Osteocyte (in vitro differentiated cells): Measurements from ENCODE around the gene SUMO1. TPM values are rescaled to one million over a fixed set of nuclear protein-coding genes. Genes with fewer than 3 reads are reported as not detected.

Experiments used
- DNase-seq: peaks from one replicate; pipeline ENCODE4 v3.0.0; 2021; ENCODE audit warnings: mixed read lengths; ENCODE audit not compliant: unreplicated experiment; ENCODE audit errors: extremely low spot score
- H3K27ac Mint-ChIP-seq: one replicate; pipeline ENCODE4 v1.8.0; 2021; ENCODE audit warnings: mild to moderate bottlenecking, mixed read lengths; ENCODE audit not compliant: unreplicated experiment
- H3K27me3 Mint-ChIP-seq: one replicate; pipeline ENCODE4 v1.8.0; 2021; ENCODE audit warnings: mixed read lengths; ENCODE audit not compliant: unreplicated experiment
- H3K36me3 Mint-ChIP-seq: one replicate; pipeline ENCODE4 v1.8.0; 2021; ENCODE audit warnings: mixed read lengths; ENCODE audit not compliant: unreplicated experiment
- H3K4me1 Mint-ChIP-seq: one replicate; pipeline ENCODE4 v1.8.0; 2021; ENCODE audit warnings: mixed read lengths; ENCODE audit not compliant: unreplicated experiment
- H3K4me3 Mint-ChIP-seq: one replicate; pipeline ENCODE4 v1.8.0; 2021; ENCODE audit warnings: mild to moderate bottlenecking, moderate library complexity, mixed read lengths; ENCODE audit not compliant: unreplicated experiment
- H3K9me3 Mint-ChIP-seq: one replicate; pipeline ENCODE4 v1.8.0; 2021; ENCODE audit warnings: mixed read lengths; ENCODE audit not compliant: unreplicated experiment
- total RNA-seq: library from RNA; stranded (reverse); gene quantifications from 2 replicates; pipeline ENCODE4 v1.2.1, GENCODE V29; 2021
- TF ChIP-seq, protein P1 (sequence below): fragments of 200-600 bp; sonication (generic); IDR thresholded peaks from 2 replicates; pipeline ENCODE4 v1.5.0; 2021; ENCODE audit warnings: antibody characterized with exemption, mild to moderate bottlenecking, moderate library complexity

Gene SUMO1
- total RNA-seq, 1 donor from 2014 or later = 94.7 TPM

DNA sequence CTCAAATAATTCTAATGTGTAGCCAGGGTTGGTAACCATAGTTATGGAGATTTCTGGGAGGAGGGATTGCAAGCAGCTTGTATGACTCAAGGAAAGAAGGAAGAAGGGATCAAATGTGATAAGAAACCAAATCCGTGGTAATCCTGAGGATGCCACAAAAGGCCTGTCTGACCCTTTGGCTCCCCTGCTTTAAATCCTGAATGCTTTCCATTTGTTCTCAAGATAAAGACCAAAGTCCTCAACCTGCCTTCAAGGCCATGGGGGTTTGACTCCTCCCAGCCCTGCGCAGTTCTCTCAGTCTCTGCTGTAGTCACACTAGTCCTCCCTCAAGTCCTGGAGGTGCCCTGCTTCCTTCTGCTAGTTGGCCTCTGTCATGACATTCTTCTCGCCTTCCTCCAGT lies 74.0 kb downstream of the SUMO1 start:
- TF ChIP-seq, protein P1, sequence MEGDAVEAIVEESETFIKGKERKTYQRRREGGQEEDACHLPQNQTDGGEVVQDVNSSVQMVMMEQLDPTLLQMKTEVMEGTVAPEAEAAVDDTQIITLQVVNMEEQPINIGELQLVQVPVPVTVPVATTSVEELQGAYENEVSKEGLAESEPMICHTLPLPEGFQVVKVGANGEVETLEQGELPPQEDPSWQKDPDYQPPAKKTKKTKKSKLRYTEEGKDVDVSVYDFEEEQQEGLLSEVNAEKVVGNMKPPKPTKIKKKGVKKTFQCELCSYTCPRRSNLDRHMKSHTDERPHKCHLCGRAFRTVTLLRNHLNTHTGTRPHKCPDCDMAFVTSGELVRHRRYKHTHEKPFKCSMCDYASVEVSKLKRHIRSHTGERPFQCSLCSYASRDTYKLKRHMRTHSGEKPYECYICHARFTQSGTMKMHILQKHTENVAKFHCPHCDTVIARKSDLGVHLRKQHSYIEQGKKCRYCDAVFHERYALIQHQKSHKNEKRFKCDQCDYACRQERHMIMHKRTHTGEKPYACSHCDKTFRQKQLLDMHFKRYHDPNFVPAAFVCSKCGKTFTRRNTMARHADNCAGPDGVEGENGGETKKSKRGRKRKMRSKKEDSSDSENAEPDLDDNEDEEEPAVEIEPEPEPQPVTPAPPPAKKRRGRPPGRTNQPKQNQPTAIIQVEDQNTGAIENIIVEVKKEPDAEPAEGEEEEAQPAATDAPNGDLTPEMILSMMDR = no peak
- Mint-ChIP-seq H3K27ac (no peak overlapping the region), H3K9me3 (no peaks in the 10 kb centered on the region), H3K4me3 (no peak overlapping the region), H3K36me3 (no peaks in the 10 kb centered on the region), H3K27me3 (no peaks in the 10 kb centered on the region), H3K4me1 (peaks cover 5% of the 10 kb centered on the region)
- DNase-seq = no peak

DNA sequence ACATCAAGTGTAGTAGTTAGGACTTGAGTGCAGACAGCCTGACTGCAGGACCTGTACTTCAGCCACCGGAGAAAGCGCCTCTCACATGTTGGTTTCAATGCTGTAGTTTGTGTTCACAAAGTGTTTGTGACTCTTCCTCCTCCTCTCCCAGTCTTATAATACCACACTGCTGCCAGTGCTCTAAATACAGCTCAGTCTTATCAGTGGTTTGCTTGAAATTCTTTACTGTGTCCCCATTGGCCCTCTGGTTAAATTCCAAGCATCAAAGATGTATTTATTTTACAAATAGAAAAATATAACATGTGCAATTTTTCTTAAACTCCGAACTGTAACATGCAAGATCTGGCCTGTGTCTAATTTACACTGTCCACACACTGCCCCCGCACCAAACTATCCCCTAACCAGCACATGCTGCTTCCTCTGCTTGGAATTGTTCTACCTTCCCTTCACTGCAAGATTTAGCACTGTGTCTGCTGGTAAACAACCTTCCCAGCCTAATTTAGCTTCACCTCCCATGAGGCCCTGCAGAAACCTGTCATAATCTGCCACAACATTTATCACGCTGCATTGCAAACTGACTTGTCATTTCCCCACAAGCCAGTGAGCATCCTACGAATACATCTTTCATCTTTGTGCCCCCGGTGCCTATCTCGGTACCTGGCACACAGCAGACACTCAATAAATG lies 77.1 kb downstream of the SUMO1 start:
- TF ChIP-seq, protein P1 = no peak
- Mint-ChIP-seq H3K27me3 (no peaks in the 10 kb centered on the region), H3K4me1 (peaks cover 5% of the 10 kb centered on the region), H3K36me3 (no peaks in the 10 kb centered on the region), H3K9me3 (no peaks in the 10 kb centered on the region), H3K27ac (no peak overlapping the region), H3K4me3 (no peak overlapping the region)
- DNase-seq = no peak

DNA sequence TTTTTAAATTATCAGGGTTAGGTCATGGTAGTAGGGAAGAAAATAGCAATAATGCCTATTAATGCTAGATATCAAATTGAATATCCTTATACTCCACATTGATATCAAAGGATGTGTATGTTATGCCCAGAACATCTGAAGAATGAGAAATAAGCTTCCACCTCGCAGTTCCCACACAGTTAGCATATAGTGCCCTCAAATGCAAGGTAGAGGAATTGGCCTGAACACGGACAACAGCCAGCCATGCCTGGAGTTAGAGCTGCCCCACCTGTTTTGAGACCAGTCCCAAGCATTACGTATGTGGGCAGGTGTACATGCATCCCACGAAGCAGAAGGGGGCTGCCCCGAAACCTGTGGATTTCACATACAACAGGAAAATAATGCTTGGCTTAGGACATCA lies 79.6 kb downstream of the SUMO1 start:
- TF ChIP-seq, protein P1 = peak; percentile 60
- Mint-ChIP-seq H3K4me1 (peaks cover 5% of the 10 kb centered on the region), H3K9me3 (no peaks in the 10 kb centered on the region), H3K36me3 (no peaks in the 10 kb centered on the region), H3K4me3 (no peak overlapping the region), H3K27me3 (no peaks in the 10 kb centered on the region), H3K27ac (no peak overlapping the region)
- DNase-seq = no peak

DNA sequence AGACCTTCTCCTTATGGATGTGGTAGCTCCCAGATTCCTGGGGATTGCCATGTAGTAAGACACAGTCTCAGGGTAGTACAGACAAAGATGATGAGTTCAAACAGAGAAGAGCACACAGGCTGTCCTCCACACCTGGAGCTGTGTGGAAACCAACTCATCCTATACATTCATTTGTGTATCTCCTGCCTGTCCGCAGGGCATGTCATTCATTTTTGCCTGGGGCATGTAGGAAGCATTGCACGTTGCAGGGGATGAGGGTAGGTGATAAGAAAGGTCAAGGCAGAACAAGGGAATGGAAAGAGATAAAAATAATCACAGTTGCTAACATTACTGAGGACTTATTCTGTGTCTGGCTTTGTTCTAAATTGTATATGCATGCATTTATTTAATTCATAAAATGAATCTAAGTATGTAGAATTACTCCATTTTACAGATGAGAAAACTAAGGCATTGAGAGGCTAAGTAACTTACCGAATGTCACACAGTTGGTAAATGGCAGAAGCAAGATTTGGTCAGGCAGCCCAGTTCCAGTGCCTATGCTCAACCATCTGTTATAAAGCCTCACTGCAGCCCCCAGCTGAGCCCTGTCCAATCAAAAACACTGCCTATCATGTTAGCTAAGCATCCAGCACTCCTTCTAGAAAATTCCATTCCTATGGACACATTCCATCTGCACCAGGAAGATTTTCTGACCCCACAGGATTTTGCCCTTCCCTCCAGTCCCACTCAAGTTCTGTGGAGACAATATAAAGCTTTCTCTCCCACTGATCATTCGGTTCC lies 81.0 kb downstream of the SUMO1 start:
- Mint-ChIP-seq H3K36me3 (no peaks in the 10 kb centered on the region), H3K4me1 (peaks cover 5% of the 10 kb centered on the region), H3K9me3 (no peaks in the 10 kb centered on the region), H3K4me3 (no peak overlapping the region), H3K27me3 (no peaks in the 10 kb centered on the region), H3K27ac (no peak overlapping the region)
- TF ChIP-seq, protein P1 = no peak
- DNase-seq = no peak

Other genes with a start within 250 kb of the SUMO1 start
- 37.0 and 37.8 TPM in 2 replicates for gene FZD7, start 204.7 kb downstream of the SUMO1 start, total RNA-seq
- gene KIAA2012, start 165.3 kb downstream of the SUMO1 start, total RNA-seq = not detected in 2 replicates
- gene NOP58, start 27.2 kb upstream of the SUMO1 start, total RNA-seq = 40.2 and 44.1 TPM in 2 replicates
- 90.6 and 92.3 TPM in 2 replicates for gene BMPR2, start 137.7 kb upstream of the SUMO1 start, total RNA-seq